Neural cell (in vitro differentiated cells): ENCODE results near the gene PHF21A. TPM values are rescaled to one million over a fixed set of nuclear protein-coding genes. Genes with fewer than 3 reads are reported as not detected.

Experiments used
- H2AFZ ChIP-seq: fragments of 200-600, 300-800 bp; sonication (generic), shearing (Covaris generic); 2 replicates; pipeline ENCODE4 v1.6.0; 2014; ENCODE audit warnings: low read depth, mild to moderate bottlenecking, antibody characterized with exemption, low read length, moderate library complexity
- H3F3A ChIP-seq: fragments of 200-600 bp; shearing (Covaris generic); 2 replicates; pipeline ENCODE4 v1.6.1; 2016; ENCODE audit warnings: mild to moderate bottlenecking, moderate library complexity, mixed read lengths, antibody characterized with exemption, low read length; ENCODE audit not compliant: insufficient read depth, poor library complexity, severe bottlenecking
- H3K27ac ChIP-seq: fragments of 200-600, 300-800 bp; sonication (generic), shearing (Covaris generic); 2 replicates; pipeline ENCODE4 v1.5.1; 2014; ENCODE audit warnings: mild to moderate bottlenecking, low read length, moderate library complexity
- H3K27me3 ChIP-seq: fragments of 300-800, 200-600 bp; sonication (generic), shearing (Covaris generic); 2 replicates; pipeline ENCODE4 v1.6.0; 2014; ENCODE audit warnings: mild to moderate bottlenecking, low read depth, low read length, moderate library complexity; ENCODE audit not compliant: insufficient read depth
- H3K36me3 ChIP-seq: fragments of 300-800, 200-600 bp; sonication (generic), shearing (Covaris generic); 2 replicates; pipeline ENCODE4 v1.5.1; 2014; ENCODE audit warnings: mild to moderate bottlenecking, antibody characterized with exemption, low read length, moderate library complexity; ENCODE audit not compliant: insufficient read depth
- H3K4me2 ChIP-seq: fragments of 300-800, 200-600 bp; sonication (generic), shearing (Covaris generic); 2 replicates; pipeline ENCODE4 v1.6.0; 2014; ENCODE audit warnings: mild to moderate bottlenecking, low read length
- H3K4me3 ChIP-seq: fragments of 300-800, 200-600 bp; sonication (generic), shearing (Covaris generic); 2 replicates; pipeline ENCODE4 v1.5.1; 2014; ENCODE audit warnings: mild to moderate bottlenecking, low read length, moderate library complexity
- H3K79me2 ChIP-seq: fragments of 200-600 bp; shearing (Covaris generic); replicated peaks from 2 replicates; pipeline ENCODE4 v1.6.0; 2014; ENCODE audit warnings: mild to moderate bottlenecking, low read length, moderate library complexity; ENCODE audit not compliant: insufficient read depth
- H3K9ac ChIP-seq: fragments of 300-800, 200-600 bp; sonication (generic), shearing (Covaris generic); 2 replicates; pipeline ENCODE4 v1.6.1; 2016; ENCODE audit warnings: mild to moderate bottlenecking, low read length, mixed read lengths
- H3K9me2 ChIP-seq: fragments of 200-600 bp; shearing (Covaris generic); 2 replicates; pipeline ENCODE4 v1.6.1; 2016; ENCODE audit warnings: mild to moderate bottlenecking, low read length, mixed read lengths; ENCODE audit not compliant: insufficient read depth
- H3K9me3 ChIP-seq: fragments of 200-600, 300-800 bp; sonication (generic), shearing (Covaris generic); 2 replicates; pipeline ENCODE4 v1.6.1; 2016; ENCODE audit warnings: mild to moderate bottlenecking, mixed run types, low read length, moderate library complexity, mixed read lengths
- H4K20me1 ChIP-seq: fragments of 200-600 bp; shearing (Covaris generic); 2 replicates; pipeline ENCODE4 v1.6.1; 2016; ENCODE audit warnings: mild to moderate bottlenecking, mixed run types; ENCODE audit not compliant: insufficient read depth
- CTCF ChIP-seq: fragments of 450-650 bp; IDR thresholded peaks from 2 replicates; pipeline ENCODE4 v1.5.1; 2014; ENCODE audit warnings: antibody characterized with exemption, mild to moderate bottlenecking, moderate library complexity; ENCODE audit not compliant: poor library complexity, severe bottlenecking
- EP300 ChIP-seq: fragments of 450-650 bp; conservative IDR thresholded peaks from 2 replicates; pipeline ENCODE4 v1.6.1; 2014; ENCODE audit warnings: antibody characterized with exemption, mild to moderate bottlenecking, moderate library complexity; ENCODE audit not compliant: poor library complexity, severe bottlenecking
- EZH2 ChIP-seq: fragments of 200-600, 300-800 bp; shearing (Covaris generic), sonication (generic); IDR thresholded peaks from 2 replicates; pipeline ENCODE4 v1.6.1; 2014; ENCODE audit warnings: antibody characterized with exemption, low read length, borderline replicate concordance, mild to moderate bottlenecking; ENCODE audit not compliant: insufficient read depth, poor library complexity, severe bottlenecking
- MXI1 ChIP-seq: fragments of 450-650 bp; conservative IDR thresholded peaks from 2 replicates; pipeline ENCODE4 v1.6.1; 2014; ENCODE audit warnings: antibody characterized with exemption, mild to moderate bottlenecking; ENCODE audit not compliant: poor library complexity, severe bottlenecking
- POLR2AphosphoS5 ChIP-seq: IDR thresholded peaks from 2 replicates; pipeline ENCODE4 v1.6.1; 2012
- RAD21 ChIP-seq: fragments of 450-650 bp; conservative IDR thresholded peaks from 2 replicates; pipeline ENCODE4 v1.6.1; 2014; ENCODE audit warnings: antibody characterized with exemption, mild to moderate bottlenecking, moderate library complexity
- REST ChIP-seq: IDR thresholded peaks from 2 replicates; pipeline ENCODE4 v1.6.1; 2012; ENCODE audit warnings: borderline replicate concordance
- SMC3 ChIP-seq: fragments of 450-650 bp; conservative IDR thresholded peaks from 2 replicates; pipeline ENCODE4 v1.6.1; 2014; ENCODE audit warnings: antibody characterized with exemption, mild to moderate bottlenecking, moderate library complexity; ENCODE audit not compliant: poor library complexity
- TAF1 ChIP-seq: IDR thresholded peaks from 2 replicates; pipeline ENCODE4 v1.6.1; 2012; ENCODE audit warnings: low read depth
- polyA plus RNA-seq: library from polyadenylated mRNA; depleted of rRNA; stranded (reverse); fragments of >200 nt; gene quantifications from 2 replicates; pipeline ENCODE4 v1.2.3, GENCODE V29; 2014

The PHF21A gene
- polyA plus RNA-seq, 1 donor from 2014 or later = 31.7 TPM

DNA sequence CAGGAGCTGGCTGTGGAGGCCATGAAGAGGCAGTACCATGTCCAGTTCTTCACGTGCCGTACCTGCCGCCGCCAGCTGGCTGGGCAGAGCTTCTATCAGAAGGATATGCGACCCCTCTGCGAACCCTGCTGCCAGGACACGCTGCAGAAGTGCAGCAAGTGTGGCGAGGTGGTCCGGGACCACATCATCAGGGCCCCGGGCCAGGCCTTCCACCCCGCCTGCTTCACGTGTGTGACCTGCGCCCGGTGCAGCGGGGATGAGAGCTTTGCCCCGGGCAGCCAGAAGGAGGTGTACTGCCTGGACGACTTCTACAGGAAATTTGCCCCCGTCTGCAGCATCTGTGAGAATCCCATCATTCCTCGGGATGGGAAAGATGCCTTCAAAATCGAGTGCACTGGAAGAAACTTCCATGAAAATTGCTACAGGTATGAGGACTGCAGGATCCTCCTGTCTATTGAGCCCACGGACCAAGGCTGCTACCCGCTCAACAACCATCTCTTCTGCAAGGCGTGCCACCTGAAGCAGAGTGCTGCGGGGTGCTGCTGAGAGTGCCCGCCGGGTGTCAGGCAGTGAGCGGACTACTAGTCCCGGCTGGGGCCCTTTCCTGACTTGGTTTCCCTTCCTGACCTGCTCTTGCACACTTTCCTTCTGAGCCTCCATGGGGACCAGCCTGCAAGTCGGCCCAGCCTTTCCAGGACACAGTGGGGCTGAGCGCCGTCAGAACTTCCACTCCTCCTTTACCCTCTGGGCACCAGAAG, 22.0 kb upstream of the PHF21A start:
- Histone ChIP-seq H4K20me1 (no peaks in the 10 kb centered on the region), H3K27ac (no peak overlapping the region), H3K9me3 (no peaks in the 10 kb centered on the region), H3K9ac (no peak overlapping the region), H3K4me2 (no peak overlapping the region), H3K79me2 (no peaks in the 10 kb centered on the region), H3K4me3 (no peak overlapping the region), H3K27me3 (no peaks in the 10 kb centered on the region), H3F3A (no peaks in the 10 kb centered on the region), H3K36me3 (no peaks in the 10 kb centered on the region), H3K9me2 (no peaks in the 10 kb centered on the region), H2AFZ (no peak overlapping the region)
- TF ChIP-seq POLR2AphosphoS5 (no peak), EZH2 (no peak), SMC3 (no peak), CTCF (no peak), EP300 (no peak), RAD21 (no peak), MXI1 (no peak), REST (no peak), TAF1 (no peak)

- Histone ChIP-seq H3K36me3 (no peaks in the 10 kb centered on the region), H3K9me2 (no peaks in the 10 kb centered on the region), H3F3A (no peaks in the 10 kb centered on the region), H2AFZ (no peak overlapping the region), H3K27ac (no peak overlapping the region), H3K27me3 (no peaks in the 10 kb centered on the region), H4K20me1 (no peaks in the 10 kb centered on the region), H3K9ac (no peak overlapping the region), H3K4me3 (no peak overlapping the region), H3K79me2 (no peaks in the 10 kb centered on the region), H3K9me3 (no peaks in the 10 kb centered on the region), H3K4me2 (no peak overlapping the region)
- TF ChIP-seq CTCF (no peak), TAF1 (no peak), RAD21 (no peak), EZH2 (no peak), EP300 (no peak), SMC3 (no peak), POLR2AphosphoS5 (no peak), REST (no peak), MXI1 (no peak)
These were observed 21.3 kb upstream of the PHF21A start for GRCh38 chr11:46142561-46142960.
